Panc1 (cell line): ENCODE results near the gene ZBTB37.

Experiments
- POLR2AphosphoS5 ChIP-seq: IDR thresholded peaks from 2 replicates; pipeline ENCODE4 v1.6.1; 2012; ENCODE audit warnings: mild to moderate bottlenecking, low read depth, low read length, moderate library complexity
- SIN3A ChIP-seq: IDR thresholded peaks from 2 replicates; pipeline ENCODE4 v1.6.1; 2012; ENCODE audit warnings: low read depth, mild to moderate bottlenecking, low read length, moderate library complexity, borderline replicate concordance; ENCODE audit not compliant: insufficient read depth
- TF ChIP-seq, protein P1 (sequence below): fragments of 450-650 bp; IDR thresholded peaks from 2 replicates; pipeline ENCODE4 v1.5.1; 2017; ENCODE audit warnings: mild to moderate bottlenecking
- TF ChIP-seq, protein P2 (sequence below), 2 experiments: IDR thresholded peaks; 2 replicates each; pipeline ENCODE4 v1.6.1; 2011 to 2012; ENCODE audit warnings: low read depth in 2 of 2, control low read depth in 1 of 2, low read length in 1 of 2, mild to moderate bottlenecking in 1 of 2, moderate library complexity in 1 of 2; ENCODE audit not compliant: insufficient read depth in 1 of 2

DNA sequence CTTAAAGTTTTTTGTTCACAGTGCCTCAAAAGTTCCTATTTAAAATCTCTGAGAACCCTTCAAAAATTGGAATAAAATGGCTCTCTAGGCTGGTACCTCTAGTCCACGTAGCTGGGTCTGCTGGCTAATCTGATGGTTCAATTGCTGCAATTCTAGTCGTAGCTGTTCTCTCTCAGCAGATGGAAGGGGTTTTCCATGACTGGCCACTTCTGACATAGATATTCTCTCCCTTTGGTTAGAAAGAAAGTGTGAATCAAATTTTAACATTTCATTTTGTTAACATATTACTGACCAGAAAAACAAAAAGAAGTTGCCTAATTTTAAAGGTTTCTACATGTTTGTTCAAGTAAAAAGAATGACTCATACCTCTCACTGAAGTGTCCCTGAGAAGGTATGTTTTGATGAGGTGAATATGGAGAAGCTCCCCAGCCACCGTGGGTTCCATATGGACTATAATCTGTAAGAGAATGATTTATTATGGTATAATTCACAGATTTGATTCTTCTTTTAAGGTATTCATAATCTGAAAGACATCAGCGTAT is 78.3 kb downstream of the ZBTB37 start:
- TF ChIP-seq, protein P1, sequence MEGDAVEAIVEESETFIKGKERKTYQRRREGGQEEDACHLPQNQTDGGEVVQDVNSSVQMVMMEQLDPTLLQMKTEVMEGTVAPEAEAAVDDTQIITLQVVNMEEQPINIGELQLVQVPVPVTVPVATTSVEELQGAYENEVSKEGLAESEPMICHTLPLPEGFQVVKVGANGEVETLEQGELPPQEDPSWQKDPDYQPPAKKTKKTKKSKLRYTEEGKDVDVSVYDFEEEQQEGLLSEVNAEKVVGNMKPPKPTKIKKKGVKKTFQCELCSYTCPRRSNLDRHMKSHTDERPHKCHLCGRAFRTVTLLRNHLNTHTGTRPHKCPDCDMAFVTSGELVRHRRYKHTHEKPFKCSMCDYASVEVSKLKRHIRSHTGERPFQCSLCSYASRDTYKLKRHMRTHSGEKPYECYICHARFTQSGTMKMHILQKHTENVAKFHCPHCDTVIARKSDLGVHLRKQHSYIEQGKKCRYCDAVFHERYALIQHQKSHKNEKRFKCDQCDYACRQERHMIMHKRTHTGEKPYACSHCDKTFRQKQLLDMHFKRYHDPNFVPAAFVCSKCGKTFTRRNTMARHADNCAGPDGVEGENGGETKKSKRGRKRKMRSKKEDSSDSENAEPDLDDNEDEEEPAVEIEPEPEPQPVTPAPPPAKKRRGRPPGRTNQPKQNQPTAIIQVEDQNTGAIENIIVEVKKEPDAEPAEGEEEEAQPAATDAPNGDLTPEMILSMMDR = no peak
- no peak for TF ChIP-seq POLR2AphosphoS5
- TF ChIP-seq SIN3A = no peak
- TF ChIP-seq, protein P2, sequence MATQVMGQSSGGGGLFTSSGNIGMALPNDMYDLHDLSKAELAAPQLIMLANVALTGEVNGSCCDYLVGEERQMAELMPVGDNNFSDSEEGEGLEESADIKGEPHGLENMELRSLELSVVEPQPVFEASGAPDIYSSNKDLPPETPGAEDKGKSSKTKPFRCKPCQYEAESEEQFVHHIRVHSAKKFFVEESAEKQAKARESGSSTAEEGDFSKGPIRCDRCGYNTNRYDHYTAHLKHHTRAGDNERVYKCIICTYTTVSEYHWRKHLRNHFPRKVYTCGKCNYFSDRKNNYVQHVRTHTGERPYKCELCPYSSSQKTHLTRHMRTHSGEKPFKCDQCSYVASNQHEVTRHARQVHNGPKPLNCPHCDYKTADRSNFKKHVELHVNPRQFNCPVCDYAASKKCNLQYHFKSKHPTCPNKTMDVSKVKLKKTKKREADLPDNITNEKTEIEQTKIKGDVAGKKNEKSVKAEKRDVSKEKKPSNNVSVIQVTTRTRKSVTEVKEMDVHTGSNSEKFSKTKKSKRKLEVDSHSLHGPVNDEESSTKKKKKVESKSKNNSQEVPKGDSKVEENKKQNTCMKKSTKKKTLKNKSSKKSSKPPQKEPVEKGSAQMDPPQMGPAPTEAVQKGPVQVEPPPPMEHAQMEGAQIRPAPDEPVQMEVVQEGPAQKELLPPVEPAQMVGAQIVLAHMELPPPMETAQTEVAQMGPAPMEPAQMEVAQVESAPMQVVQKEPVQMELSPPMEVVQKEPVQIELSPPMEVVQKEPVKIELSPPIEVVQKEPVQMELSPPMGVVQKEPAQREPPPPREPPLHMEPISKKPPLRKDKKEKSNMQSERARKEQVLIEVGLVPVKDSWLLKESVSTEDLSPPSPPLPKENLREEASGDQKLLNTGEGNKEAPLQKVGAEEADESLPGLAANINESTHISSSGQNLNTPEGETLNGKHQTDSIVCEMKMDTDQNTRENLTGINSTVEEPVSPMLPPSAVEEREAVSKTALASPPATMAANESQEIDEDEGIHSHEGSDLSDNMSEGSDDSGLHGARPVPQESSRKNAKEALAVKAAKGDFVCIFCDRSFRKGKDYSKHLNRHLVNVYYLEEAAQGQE (IDR thresholded peaks at IDR 0.05; ENCODE audit: insufficient read depth in 1 of 2, low read depth in 2 of 2, low read length in 1 of 2) = no peak
